ENCODE measurements around the gene MGP. TPM values are rescaled to one million over a fixed set of nuclear protein-coding genes. Genes with fewer than 3 reads are reported as not detected.
A peak's percentile ranks its signal among the peaks of the same experiment; 100 is the strongest.

Gene MGP
- total RNA-seq, 2 donors from 2014 or later, result 6,234 to 9,983 TPM

GRCh38 chr12:14852880-14853279 lies 32.8 kb downstream of the MGP start:
- Histone ChIP-seq H3K4me3 (no peak overlapping the region), H3K9me3 (no peaks in the 10 kb centered on the region), H3K36me3 (no peaks in the 10 kb centered on the region), H3K27me3 (replicated peaks; ENCODE audit: insufficient read depth) (no peaks in the 10 kb centered on the region), H3K4me1 (ENCODE audit: control insufficient read depth in 1 of 2, low read depth in 2 of 2) (peaks cover 16 to 35% of the 10 kb centered on the region in 2 donors), H3K27ac (no peak overlapping the region)
- TF ChIP-seq, protein P1, sequence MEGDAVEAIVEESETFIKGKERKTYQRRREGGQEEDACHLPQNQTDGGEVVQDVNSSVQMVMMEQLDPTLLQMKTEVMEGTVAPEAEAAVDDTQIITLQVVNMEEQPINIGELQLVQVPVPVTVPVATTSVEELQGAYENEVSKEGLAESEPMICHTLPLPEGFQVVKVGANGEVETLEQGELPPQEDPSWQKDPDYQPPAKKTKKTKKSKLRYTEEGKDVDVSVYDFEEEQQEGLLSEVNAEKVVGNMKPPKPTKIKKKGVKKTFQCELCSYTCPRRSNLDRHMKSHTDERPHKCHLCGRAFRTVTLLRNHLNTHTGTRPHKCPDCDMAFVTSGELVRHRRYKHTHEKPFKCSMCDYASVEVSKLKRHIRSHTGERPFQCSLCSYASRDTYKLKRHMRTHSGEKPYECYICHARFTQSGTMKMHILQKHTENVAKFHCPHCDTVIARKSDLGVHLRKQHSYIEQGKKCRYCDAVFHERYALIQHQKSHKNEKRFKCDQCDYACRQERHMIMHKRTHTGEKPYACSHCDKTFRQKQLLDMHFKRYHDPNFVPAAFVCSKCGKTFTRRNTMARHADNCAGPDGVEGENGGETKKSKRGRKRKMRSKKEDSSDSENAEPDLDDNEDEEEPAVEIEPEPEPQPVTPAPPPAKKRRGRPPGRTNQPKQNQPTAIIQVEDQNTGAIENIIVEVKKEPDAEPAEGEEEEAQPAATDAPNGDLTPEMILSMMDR (IDR thresholded peaks at IDR 0.05), result no peak
- ATAC-seq (ENCODE audit: insufficient number of reproducible peaks, low FRiP score, low read depth) (no peak), DNase-seq (ENCODE audit: low spot score) (no peak)

- TF ChIP-seq, protein P1 (IDR thresholded peaks at IDR 0.05), result no peak
- Histone ChIP-seq H3K4me3 (no peak overlapping the region), H3K4me1 (ENCODE audit: control insufficient read depth in 1 of 2, low read depth in 2 of 2) (peaks cover 27 to 53% of the 10 kb centered on the region in 2 donors), H3K27ac (no peak overlapping the region), H3K27me3 (replicated peaks; ENCODE audit: insufficient read depth) (no peaks in the 10 kb centered on the region), H3K9me3 (no peaks in the 10 kb centered on the region), H3K36me3 (no peaks in the 10 kb centered on the region)
- DNase-seq (ENCODE audit: low spot score) (no peak), ATAC-seq (ENCODE audit: insufficient number of reproducible peaks, low FRiP score, low read depth) (no peak)
These were observed 34.6 kb downstream of the MGP start for GRCh38 chr12:14850929-14851663.

- TF ChIP-seq, protein P1 (IDR thresholded peaks at IDR 0.05), result no peak
- DNase-seq (ENCODE audit: low spot score) (no peak), ATAC-seq (ENCODE audit: insufficient number of reproducible peaks, low FRiP score, low read depth) (peak; percentile 54)
- Histone ChIP-seq H3K4me3 (no peak overlapping the region), H3K4me1 (ENCODE audit: control insufficient read depth in 1 of 2, low read depth in 2 of 2) (peaks cover 32 to 55% of the 10 kb centered on the region in 2 donors), H3K9me3 (no peaks in the 10 kb centered on the region), H3K36me3 (no peaks in the 10 kb centered on the region), H3K27me3 (replicated peaks; ENCODE audit: insufficient read depth) (no peaks in the 10 kb centered on the region), H3K27ac (peak overlapping the region; percentile 37)
These were observed 36.0 kb downstream of the MGP start for GRCh38 chr12:14849661-14850060.

GRCh38 chr12:14846876-14847580 lies 38.6 kb downstream of the MGP start:
- TF ChIP-seq, protein P1 (IDR thresholded peaks at IDR 0.05), result no peak
- H3K9me3 ChIP-seq, result no peaks in the 10 kb centered on the region
- H3K4me3 ChIP-seq, result no peak overlapping the region
- H3K4me1 ChIP-seq (ENCODE audit: control insufficient read depth in 1 of 2, low read depth in 2 of 2), result peaks cover 34 to 68% of the 10 kb centered on the region in 2 donors
- DNase-seq (ENCODE audit: low spot score) (no peak), ATAC-seq (ENCODE audit: insufficient number of reproducible peaks, low FRiP score, low read depth) (no peak)
- peak overlapping the region; percentile 17 to 80 for H3K27ac ChIP-seq
- no peaks in the 10 kb centered on the region for H3K36me3 ChIP-seq
- no peaks in the 10 kb centered on the region for H3K27me3 ChIP-seq (replicated peaks; ENCODE audit: insufficient read depth)

- Histone ChIP-seq H3K27me3 (replicated peaks; ENCODE audit: insufficient read depth) (no peaks in the 10 kb centered on the region), H3K36me3 (no peaks in the 10 kb centered on the region), H3K27ac (peak overlapping the region; percentile 53 to 80), H3K4me3 (no peak overlapping the region), H3K4me1 (ENCODE audit: control insufficient read depth in 1 of 2, low read depth in 2 of 2) (peaks cover 37 to 76% of the 10 kb centered on the region in 2 donors), H3K9me3 (no peaks in the 10 kb centered on the region)
- ATAC-seq (ENCODE audit: insufficient number of reproducible peaks, low FRiP score, low read depth) (no peak), DNase-seq (ENCODE audit: low spot score) (no peak)
- TF ChIP-seq, protein P1 (IDR thresholded peaks at IDR 0.05), result no peak
These were observed 39.5 kb downstream of the MGP start for GRCh38 chr12:14846042-14846587.
